HL-60 (cell line): ENCODE results near the gene COL25A1.

ENCODE experiments used
- CTCF ChIP-seq: IDR thresholded peaks from one replicate; pipeline ENCODE4 v1.5.1; 2011; ENCODE audit warnings: low read length, control low read depth, inconsistent platforms; ENCODE audit not compliant: insufficient read depth
- GABPA ChIP-seq: IDR thresholded peaks from 2 replicates; pipeline ENCODE4 v1.6.1; 2012; ENCODE audit warnings: low read depth
- POLR2AphosphoS5 ChIP-seq: IDR thresholded peaks from 2 replicates; pipeline ENCODE4 v1.6.1; 2012; ENCODE audit warnings: low read depth

- TF ChIP-seq CTCF (no peak), GABPA (no peak), POLR2AphosphoS5 (no peak)
Observed at GRCh38 chr4:109072595-109072994, 229.9 kb downstream of the COL25A1 start.
